Astrocyte of the spinal cord (primary cell): ENCODE measurements around the gene ITSN1.
"Not testable (repeated sequence)": the region's sequence is repeated elsewhere in the genome, so short reads cannot be mapped to it uniquely, and the experiment has no call there.

Experiments
- DNase-seq: peaks from one replicate; pipeline ENCODE4 v3.0.0; 2011; ENCODE audit warnings: low read depth, low spot score
- H3K4me3 ChIP-seq: 2 replicates; pipeline ENCODE4 v1.5.1; 2011; ENCODE audit warnings: low read depth, mild to moderate bottlenecking, low read length, moderate library complexity
- in situ Hi-C: cut with HindIII; loops from 2 replicates; pipeline ENCODE4 v1.10.0; 2017; ENCODE audit warnings: low sequenced_read_pairs
- TF ChIP-seq, protein P1 (sequence below): IDR thresholded peaks from 2 replicates; pipeline ENCODE4 v1.5.1; 2012; ENCODE audit warnings: low read depth, mild to moderate bottlenecking, low read length, inconsistent platforms

The ITSN1 gene

DNA sequence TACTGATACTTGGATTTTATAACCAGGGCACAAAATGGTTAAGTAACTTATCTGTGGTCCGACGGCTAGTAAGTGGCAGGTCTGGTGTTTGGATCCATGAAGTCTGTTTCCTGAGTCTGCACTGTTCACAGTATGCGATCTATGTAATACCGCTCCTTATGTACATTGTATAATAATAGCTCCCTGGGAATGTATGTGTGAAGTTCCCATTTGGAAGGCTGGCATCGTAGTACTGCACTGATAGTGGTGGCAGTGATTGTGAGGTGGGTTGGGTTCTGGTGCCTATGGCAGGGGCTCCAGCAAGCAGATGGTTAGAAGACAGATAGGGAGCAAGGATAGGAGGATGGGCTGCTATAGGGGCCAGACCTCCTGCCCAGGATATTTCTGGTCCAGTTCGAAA is 25.3 kb downstream of the ITSN1 start:
- DNase-seq = no peak
- TF ChIP-seq, protein P1, sequence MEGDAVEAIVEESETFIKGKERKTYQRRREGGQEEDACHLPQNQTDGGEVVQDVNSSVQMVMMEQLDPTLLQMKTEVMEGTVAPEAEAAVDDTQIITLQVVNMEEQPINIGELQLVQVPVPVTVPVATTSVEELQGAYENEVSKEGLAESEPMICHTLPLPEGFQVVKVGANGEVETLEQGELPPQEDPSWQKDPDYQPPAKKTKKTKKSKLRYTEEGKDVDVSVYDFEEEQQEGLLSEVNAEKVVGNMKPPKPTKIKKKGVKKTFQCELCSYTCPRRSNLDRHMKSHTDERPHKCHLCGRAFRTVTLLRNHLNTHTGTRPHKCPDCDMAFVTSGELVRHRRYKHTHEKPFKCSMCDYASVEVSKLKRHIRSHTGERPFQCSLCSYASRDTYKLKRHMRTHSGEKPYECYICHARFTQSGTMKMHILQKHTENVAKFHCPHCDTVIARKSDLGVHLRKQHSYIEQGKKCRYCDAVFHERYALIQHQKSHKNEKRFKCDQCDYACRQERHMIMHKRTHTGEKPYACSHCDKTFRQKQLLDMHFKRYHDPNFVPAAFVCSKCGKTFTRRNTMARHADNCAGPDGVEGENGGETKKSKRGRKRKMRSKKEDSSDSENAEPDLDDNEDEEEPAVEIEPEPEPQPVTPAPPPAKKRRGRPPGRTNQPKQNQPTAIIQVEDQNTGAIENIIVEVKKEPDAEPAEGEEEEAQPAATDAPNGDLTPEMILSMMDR = no peak
- no peak overlapping the region for H3K4me3 ChIP-seq
- in situ Hi-C loops = no loop called here

DNA sequence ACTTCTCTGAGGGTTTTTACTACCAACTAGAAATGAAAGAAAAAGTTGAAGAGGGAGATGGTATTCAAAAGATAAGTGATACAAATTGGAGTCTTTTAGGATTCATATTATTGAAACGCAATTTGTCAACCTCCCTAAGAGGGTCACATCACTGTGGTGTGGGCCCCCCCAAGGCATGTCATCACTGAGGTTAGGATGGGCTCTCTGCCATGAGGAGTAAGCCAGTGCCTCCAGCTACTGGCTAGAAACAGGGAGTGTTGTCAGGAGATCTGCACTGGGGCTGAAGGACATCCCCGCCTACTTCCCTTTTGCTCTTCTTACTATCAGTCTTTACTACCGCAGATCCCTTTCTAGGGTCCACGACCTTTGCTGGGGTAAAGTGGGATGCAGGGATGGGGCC is 25.9 kb downstream of the ITSN1 start:
- DNase-seq = no peak
- H3K4me3 ChIP-seq = no peak overlapping the region
- TF ChIP-seq, protein P1 = no peak
- in situ Hi-C loops = no loop called here

DNA sequence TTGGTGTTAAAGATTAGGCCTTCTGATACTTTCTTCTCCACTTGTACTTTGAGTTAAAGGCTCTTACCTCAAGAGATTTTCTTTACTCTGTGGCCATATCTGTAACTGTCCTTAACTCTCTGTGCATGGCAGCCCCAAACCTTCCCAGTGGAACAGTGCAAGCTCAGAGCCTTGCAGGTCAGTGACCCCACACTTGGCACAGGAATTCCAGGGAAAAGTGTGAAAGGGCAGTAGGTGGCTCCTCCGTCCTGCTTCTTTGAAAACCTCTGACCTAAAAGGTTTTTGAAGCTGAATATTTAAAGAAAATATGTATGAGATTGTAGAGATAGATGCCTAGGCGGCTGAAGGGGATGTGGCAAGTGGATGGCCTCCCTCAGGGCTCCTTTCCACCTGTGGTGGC is 26.3 kb downstream of the ITSN1 start:
- H3K4me3 ChIP-seq = no peak overlapping the region
- TF ChIP-seq, protein P1 = no peak
- in situ Hi-C loops = no loop called here
- DNase-seq = no peak

DNA sequence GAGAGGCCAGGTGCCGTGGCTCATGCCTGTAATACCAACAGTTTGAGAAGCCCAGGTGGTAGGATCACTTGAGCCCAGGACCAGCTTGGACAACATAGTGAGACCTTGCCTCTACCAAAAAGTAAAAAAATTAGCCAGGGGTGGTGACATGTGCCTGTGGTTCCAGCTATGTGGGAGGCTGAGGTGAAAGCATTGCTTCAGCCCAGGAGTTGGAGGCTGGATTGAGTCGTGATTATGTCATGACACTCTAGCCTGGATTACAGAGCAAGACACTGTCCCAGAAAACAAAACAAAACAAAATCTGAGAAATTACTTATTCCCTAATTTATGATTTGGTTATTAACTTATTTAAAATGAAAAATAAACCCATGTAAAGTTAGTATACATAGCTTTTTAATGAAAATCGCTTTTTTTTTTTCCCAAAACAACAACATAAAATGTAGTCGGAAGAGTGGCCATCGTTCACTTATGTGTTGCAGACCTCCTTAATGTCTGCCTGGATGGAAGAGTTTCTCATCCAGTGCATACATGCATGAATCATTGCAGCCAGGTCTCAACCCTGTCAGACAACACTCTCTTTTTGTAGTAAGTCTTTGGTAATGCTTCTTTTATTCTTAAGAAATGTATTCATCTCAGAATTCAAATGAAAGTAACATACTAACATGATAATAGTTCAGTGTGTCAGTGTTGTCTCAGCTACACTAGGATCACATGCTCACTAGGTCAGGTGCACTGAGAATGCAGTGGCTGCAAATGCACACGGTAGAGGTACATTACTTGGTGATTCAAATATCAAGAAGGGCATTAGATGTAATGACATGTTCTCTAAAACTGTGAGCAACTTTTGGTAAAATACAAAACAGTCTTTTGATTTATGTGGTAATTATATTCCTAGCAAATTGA is 28.0 kb downstream of the ITSN1 start:
- in situ Hi-C loops = no loop called here
- TF ChIP-seq, protein P1 = no peak
- H3K4me3 ChIP-seq = no peak overlapping the region
- DNase-seq = no peak

DNA sequence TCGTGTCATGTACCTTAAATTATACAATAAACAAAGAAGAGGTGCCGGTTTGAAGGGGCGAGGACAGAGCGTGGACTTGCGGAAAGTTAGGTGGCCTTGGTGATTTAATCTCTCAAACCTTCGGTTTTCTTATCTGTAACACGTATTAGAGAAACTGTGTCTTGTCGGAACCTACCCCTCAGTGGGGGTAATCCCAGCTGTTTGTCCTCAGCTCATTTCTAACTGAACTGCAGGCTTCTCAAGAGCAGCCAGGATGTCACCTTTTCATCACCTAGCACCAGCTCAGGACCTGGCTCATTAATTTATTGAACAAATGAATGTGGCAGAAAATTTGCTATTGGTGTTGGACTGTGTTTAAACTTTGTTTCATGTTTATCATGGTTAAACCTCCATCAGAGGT is 31.2 kb downstream of the ITSN1 start:
- TF ChIP-seq, protein P1 = no peak
- no peak overlapping the region for H3K4me3 ChIP-seq
- DNase-seq = no peak
- in situ Hi-C loops = no loop called here

DNA sequence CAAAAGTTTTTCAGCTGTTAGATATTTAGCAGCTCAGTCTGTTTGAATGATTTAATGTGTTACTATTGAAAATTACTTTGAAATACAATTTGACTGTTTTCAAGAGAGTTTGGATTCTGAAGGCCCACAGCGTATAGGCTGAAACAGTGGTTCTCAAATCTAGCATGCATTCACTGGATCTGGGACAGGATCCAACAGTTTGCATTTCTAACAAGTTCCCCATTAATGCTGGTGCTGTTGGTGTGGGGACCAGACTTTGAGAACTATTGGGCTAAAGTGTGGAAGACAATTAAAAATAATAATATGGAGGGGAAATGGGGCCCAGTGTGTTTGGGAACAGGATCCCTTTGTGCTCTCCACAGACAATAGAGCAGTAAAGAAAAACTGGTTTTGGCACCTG is 31.9 kb downstream of the ITSN1 start:
- no peak for DNase-seq
- TF ChIP-seq, protein P1 = no peak
- no peak overlapping the region for H3K4me3 ChIP-seq
- in situ Hi-C loops = no loop called here

DNA sequence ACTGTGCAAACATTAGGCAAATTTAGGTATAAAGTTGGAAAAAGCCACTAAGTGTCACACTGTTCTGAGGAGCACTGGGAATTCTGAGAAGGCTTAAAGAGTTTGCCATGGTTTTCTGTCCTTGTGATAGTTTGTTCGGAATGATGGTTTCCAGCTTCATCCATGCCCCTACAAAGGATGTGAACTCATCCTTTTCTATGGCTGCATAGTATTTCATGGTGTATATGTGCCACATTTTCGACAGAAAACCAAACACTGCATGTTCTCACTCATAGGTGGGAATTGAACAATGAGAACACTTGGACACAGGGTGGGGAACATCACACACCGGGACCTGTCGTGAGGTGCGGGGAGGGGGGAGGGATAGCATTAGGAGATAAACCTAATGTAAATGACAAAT is 34.4 kb downstream of the ITSN1 start:
- in situ Hi-C loops, H3K4me3 ChIP-seq, DNase-seq: not testable (repeated sequence)
